Neural progenitor cell (in vitro differentiated cells): ENCODE data around the gene ULK3.

Source experiments
- EZH2phosphoT487 ChIP-seq: fragments of 200-600 bp; sonication (generic); IDR thresholded peaks from 2 replicates; pipeline ENCODE4 v1.6.1; 2017; ENCODE audit warnings: antibody characterized with exemption
- TF ChIP-seq, protein P1 (sequence below): fragments of 200-600 bp; sonication (generic); IDR thresholded peaks from 2 replicates; pipeline ENCODE4 v1.5.1; 2017; ENCODE audit warnings: antibody characterized with exemption, mild to moderate bottlenecking

DNA sequence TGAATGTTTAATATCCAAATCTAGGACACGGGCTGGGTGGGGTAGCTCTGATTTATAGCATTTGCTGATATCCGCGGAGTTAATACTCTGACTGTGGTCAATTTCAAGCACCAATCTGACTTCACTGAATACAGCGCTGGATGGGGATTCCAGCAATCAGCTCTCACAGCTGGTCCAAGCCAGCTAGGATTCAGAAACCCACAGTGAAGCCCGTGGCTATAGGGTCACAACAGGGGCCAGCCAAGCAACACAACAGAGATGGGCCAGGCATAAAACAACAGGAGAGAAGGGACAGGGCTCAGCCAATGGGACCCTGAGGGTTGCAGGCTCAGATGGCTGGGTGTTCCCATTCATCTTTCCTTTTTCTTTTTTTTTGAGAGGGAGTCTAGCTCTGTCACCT lies 35.7 kb downstream of the ULK3 start:
- TF ChIP-seq, protein P1, sequence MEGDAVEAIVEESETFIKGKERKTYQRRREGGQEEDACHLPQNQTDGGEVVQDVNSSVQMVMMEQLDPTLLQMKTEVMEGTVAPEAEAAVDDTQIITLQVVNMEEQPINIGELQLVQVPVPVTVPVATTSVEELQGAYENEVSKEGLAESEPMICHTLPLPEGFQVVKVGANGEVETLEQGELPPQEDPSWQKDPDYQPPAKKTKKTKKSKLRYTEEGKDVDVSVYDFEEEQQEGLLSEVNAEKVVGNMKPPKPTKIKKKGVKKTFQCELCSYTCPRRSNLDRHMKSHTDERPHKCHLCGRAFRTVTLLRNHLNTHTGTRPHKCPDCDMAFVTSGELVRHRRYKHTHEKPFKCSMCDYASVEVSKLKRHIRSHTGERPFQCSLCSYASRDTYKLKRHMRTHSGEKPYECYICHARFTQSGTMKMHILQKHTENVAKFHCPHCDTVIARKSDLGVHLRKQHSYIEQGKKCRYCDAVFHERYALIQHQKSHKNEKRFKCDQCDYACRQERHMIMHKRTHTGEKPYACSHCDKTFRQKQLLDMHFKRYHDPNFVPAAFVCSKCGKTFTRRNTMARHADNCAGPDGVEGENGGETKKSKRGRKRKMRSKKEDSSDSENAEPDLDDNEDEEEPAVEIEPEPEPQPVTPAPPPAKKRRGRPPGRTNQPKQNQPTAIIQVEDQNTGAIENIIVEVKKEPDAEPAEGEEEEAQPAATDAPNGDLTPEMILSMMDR, result no peak
- TF ChIP-seq EZH2phosphoT487, result no peak
